C4-2B (cell line): ENCODE data around the gene TTC12.

Experiments used
- H3K27ac ChIP-seq: fragments of 450-650 bp; 2 replicates; pipeline ENCODE4 v1.5.1; 2017
- CTCF ChIP-seq: fragments of 450-650 bp; conservative IDR thresholded peaks from 2 replicates; pipeline ENCODE4 v1.5.1; 2017; ENCODE audit warnings: mild to moderate bottlenecking
- ZFX ChIP-seq: fragments of 450-650 bp; IDR thresholded peaks from 2 replicates; pipeline ENCODE4 v1.6.1; 2017

Gene TTC12

DNA sequence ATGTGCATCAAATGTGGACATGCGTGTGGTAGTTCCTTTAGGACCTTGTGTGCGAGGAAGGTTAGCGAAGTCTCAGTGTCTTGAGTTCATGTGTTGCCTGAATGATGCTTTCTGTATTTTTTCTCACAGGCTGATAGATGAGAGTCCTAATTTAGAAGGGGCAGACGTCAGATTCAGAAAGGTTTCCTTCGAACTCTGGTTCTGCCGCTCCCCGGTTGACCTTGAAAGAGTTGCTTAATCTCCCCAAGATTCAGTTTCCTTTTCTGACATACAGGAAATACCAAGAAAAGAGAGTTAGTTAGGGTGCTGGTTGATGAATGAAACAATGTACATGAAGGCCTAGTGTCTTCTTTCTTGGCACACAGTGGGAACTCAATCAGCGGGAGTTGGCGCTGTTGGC is 35.9 kb upstream of the TTC12 start:
- no peak overlapping the region for H3K27ac ChIP-seq
- no peak for TF ChIP-seq ZFX
- no peak for TF ChIP-seq CTCF

GRCh38 chr11:113278925-113279324 is 35.5 kb upstream of the TTC12 start:
- no peak for TF ChIP-seq ZFX
- TF ChIP-seq CTCF = no peak
- H3K27ac ChIP-seq = no peak overlapping the region

- no peak for TF ChIP-seq ZFX
- no peak for TF ChIP-seq CTCF
- no peak overlapping the region for H3K27ac ChIP-seq
Measured at GRCh38 chr11:113279591-113279990, 34.8 kb upstream of the TTC12 start.

DNA sequence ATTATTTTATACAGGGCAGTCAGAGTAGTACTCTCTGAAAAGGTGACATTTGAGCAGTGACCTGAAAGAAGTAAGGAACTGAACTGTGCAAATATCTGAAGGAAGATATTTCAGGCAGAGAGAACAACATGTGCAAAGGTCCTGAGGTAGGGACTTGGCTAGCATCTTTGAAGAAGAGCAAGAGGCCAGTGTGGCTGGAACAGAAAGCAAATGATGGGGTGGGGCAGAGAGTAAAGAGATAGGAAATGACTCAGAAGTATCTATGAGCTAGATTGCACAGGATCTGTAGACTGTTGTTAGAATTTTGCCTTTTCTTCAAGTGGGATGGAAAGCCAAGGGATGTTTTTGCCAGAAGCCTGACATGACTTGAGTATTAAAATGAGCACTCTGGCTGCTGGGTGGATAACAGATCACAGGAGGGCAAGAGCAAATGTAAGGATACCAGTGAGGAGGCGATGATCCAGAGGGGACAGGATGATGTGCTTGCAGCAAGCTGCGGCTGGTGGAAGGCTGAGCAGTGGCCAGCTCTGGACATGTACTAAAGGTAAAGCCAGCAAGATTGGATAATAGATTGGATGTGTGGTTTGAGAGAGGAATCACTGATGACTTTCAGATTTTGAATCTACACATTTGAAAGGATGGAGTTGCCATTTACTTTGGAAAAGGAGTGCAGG is 33.2 kb upstream of the TTC12 start:
- no peak overlapping the region for H3K27ac ChIP-seq
- TF ChIP-seq ZFX = no peak
- no peak for TF ChIP-seq CTCF

DNA sequence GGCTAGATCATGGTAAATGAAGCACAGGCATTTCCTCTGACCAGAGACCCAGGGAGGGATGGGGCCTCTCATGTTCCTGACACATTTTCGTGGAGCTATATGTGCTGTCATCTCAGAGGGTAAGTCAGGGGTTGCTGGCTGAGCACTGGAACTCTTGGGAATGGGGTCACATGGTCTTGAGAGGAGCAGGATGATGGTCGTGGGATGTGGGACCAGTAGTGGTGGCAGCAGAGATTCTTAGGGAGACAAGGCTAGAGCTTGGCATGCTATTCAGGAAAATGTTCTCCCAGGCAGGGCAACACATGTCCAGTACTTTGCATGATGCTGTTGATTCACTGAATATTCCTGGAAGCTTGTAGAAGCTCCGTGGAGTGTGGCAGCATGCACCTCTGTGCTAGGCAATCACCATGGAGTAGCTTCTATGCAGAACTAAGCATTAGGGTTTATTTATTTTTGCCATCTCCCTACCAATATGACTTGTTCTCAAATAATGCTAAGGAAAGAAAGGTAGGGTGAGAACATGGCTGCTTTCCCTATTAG is 31.4 kb upstream of the TTC12 start:
- H3K27ac ChIP-seq = no peak overlapping the region
- TF ChIP-seq ZFX (no peak), CTCF (no peak)

GRCh38 chr11:113283881-113284280 is 30.5 kb upstream of the TTC12 start:
- no peak for TF ChIP-seq CTCF
- TF ChIP-seq ZFX = no peak
- H3K27ac ChIP-seq = no peak overlapping the region

GRCh38 chr11:113286009-113286408 is 28.4 kb upstream of the TTC12 start:
- no peak overlapping the region for H3K27ac ChIP-seq
- TF ChIP-seq ZFX (no peak), CTCF (no peak)
